H1 (cell line): ENCODE measurements around the gene PSMD13. TPM values are rescaled to one million over a fixed set of nuclear protein-coding genes. Genes with fewer than 3 reads are reported as not detected.

Experiments used
- CTCF ChIA-PET: fragments of 300-600 bp; sonication (Branson Sonifier 250); formaldehyde crosslinking; loops from one replicate; lab custom pipeline; 2021; ENCODE audit not compliant: partially characterized antibody; lab: Charles Lee
- POLR2A ChIA-PET: fragments of 300-600 bp; sonication (Branson Sonifier 250); formaldehyde crosslinking; loops from one replicate; lab custom pipeline; 2021; ENCODE audit warnings: inconsistent platforms; ENCODE audit not compliant: partially characterized antibody; lab: Charles Lee
- DNase-seq, 2 experiments: peaks; one replicate each; pipeline versions ENCODE4 v3.0.0 to v3.0.0-alpha.2; 2010 to 2022; ENCODE audit warnings: low spot score in 2 of 2, low read depth in 1 of 2, mixed read lengths in 1 of 2
- FAIRE-seq: peaks from 2 replicates; lab custom pipeline; 2011; peaks lifted over from hg19 to GRCh38; lab: Jason Lieb, UNC
- H2AFZ ChIP-seq: 2 replicates; pipeline ENCODE4 v1.8.1; 2012; ENCODE audit warnings: low read length, inconsistent platforms
- H2AK5ac ChIP-seq: 2 replicates; pipeline ENCODE4 v1.6.1; 2013; ENCODE audit warnings: low read depth, low read length
- H2BK120ac ChIP-seq: replicated peaks from 2 replicates; pipeline ENCODE3; 2013; ENCODE audit warnings: low read depth, low read length, inconsistent platforms
- H2BK12ac ChIP-seq: 2 replicates; pipeline ENCODE4 v1.6.1; 2013; ENCODE audit warnings: low read depth, low read length
- H2BK15ac ChIP-seq: 2 replicates; pipeline ENCODE4 v1.6.1; 2013; ENCODE audit warnings: low read length
- H2BK20ac ChIP-seq: 2 replicates; pipeline ENCODE4 v1.6.1; 2013; ENCODE audit warnings: low read length
- H2BK5ac ChIP-seq: 2 replicates; pipeline ENCODE4 v1.6.1; 2013; ENCODE audit warnings: low read depth, low read length
- H3K14ac ChIP-seq: 2 replicates; pipeline ENCODE4 v1.6.1; 2013; ENCODE audit warnings: inconsistent platforms; ENCODE audit not compliant: insufficient read length
- H3K18ac ChIP-seq: 2 replicates; pipeline ENCODE4 v1.6.1; 2013; ENCODE audit warnings: low read length; ENCODE audit errors: extremely low read depth
- H3K23ac ChIP-seq: 2 replicates; pipeline ENCODE4 v1.6.1; 2013; ENCODE audit warnings: inconsistent platforms; ENCODE audit not compliant: insufficient read length
- H3K23me2 ChIP-seq: 2 replicates; pipeline ENCODE4 v1.6.1; 2013; ENCODE audit warnings: low read depth, low read length
- H3K27ac ChIP-seq: 2 replicates; pipeline ENCODE4 v1.6.1; 2011; ENCODE audit warnings: low read depth, low read length, inconsistent platforms
- H3K27me3 ChIP-seq, 4 experiments: replicated peaks in 1 of 4; 1 replicate in 1 of 4; 2 replicates in 3 of 4; pipeline versions ENCODE4 v1.6.1 to v1.8.1; 2011 to 2013; ENCODE audit warnings: low read length in 3 of 4, mild to moderate bottlenecking in 3 of 4, inconsistent platforms in 2 of 4, mixed read lengths in 2 of 4, moderate library complexity in 1 of 4; ENCODE audit not compliant: control insufficient read depth in 3 of 4, insufficient read depth in 3 of 4; ENCODE audit errors: extremely low read depth in 1 of 4
- H3K36me3 ChIP-seq, 4 experiments: 2 replicates each; pipeline versions ENCODE4 v1.6.1 to v1.8.1; 2011 to 2013; ENCODE audit warnings: mild to moderate bottlenecking in 4 of 4, low read length in 3 of 4, moderate library complexity in 2 of 4, control low read depth in 1 of 4, inconsistent platforms in 1 of 4; ENCODE audit not compliant: insufficient read depth in 4 of 4, control insufficient read depth in 2 of 4
- H3K4ac ChIP-seq: replicated peaks from 2 replicates; pipeline ENCODE3; 2013; ENCODE audit warnings: low read length, low read depth, mixed read lengths, inconsistent platforms; ENCODE audit not compliant: insufficient read length
- H3K4me1 ChIP-seq, 4 experiments: replicated peaks in 1 of 4; 1 replicate in 1 of 4; 2 replicates in 3 of 4; pipeline versions ENCODE4 v1.6.1 to v1.8.1; 2011 to 2013; ENCODE audit warnings: low read length in 3 of 4, inconsistent platforms in 2 of 4, mixed read lengths in 1 of 4; ENCODE audit not compliant: insufficient read depth in 4 of 4, control insufficient read depth in 3 of 4
- H3K4me2 ChIP-seq, 2 experiments: 2 replicates each; pipeline versions ENCODE4 v1.6.1 to v1.8.1; 2011 to 2013; ENCODE audit warnings: low read depth in 2 of 2, low read length in 2 of 2, control low read depth in 1 of 2, inconsistent platforms in 1 of 2, mild to moderate bottlenecking in 1 of 2; ENCODE audit not compliant: insufficient read depth in 1 of 2
- H3K4me3 ChIP-seq, 4 experiments: fragments of 200-600, 300-600 bp in 1 of 4; sonication (generic), shearing (Covaris generic), sonication (Bioruptor Twin) in 1 of 4; 2 replicates each; pipeline versions ENCODE4 v1.5.1 to v1.8.1; 2011 to 2016; ENCODE audit warnings: low read length in 4 of 4, low read depth in 3 of 4, control low read depth in 2 of 4, inconsistent platforms in 2 of 4, mild to moderate bottlenecking in 2 of 4, mixed read lengths in 1 of 4, moderate library complexity in 1 of 4; ENCODE audit not compliant: insufficient read depth in 2 of 4; ENCODE audit errors: extremely low read depth in 1 of 4
- H3K56ac ChIP-seq: replicated peaks from 2 replicates; pipeline ENCODE3; 2013; ENCODE audit warnings: low read depth, mild to moderate bottlenecking, mixed read lengths, low read length, inconsistent platforms; ENCODE audit not compliant: insufficient read length
- H3K79me1 ChIP-seq: 2 replicates; pipeline ENCODE4 v1.6.1; 2013; ENCODE audit warnings: low read depth, low read length, control low read depth
- H3K79me2 ChIP-seq, 2 experiments: 2 replicates each; pipeline versions ENCODE4 v1.6.1 to v1.8.1; 2012 to 2013; ENCODE audit warnings: low read length in 2 of 2, mild to moderate bottlenecking in 2 of 2, inconsistent platforms in 1 of 2; ENCODE audit not compliant: insufficient read depth in 2 of 2, control insufficient read depth in 1 of 2
- H3K9ac ChIP-seq, 4 experiments: replicated peaks in 1 of 4; 1 replicate in 1 of 4; 2 replicates in 3 of 4; pipeline versions ENCODE4 v1.6.1 to v1.8.1; 2011 to 2013; ENCODE audit warnings: low read depth in 3 of 4, low read length in 3 of 4, control low read depth in 2 of 4, mild to moderate bottlenecking in 2 of 4, moderate library complexity in 2 of 4, inconsistent platforms in 1 of 4; ENCODE audit errors: extremely low read depth in 1 of 4
- H3K9me3 ChIP-seq, 2 experiments: 2 replicates each; pipeline versions ENCODE4 v1.6.1 to v1.8.1; 2012 to 2013; ENCODE audit warnings: mild to moderate bottlenecking in 2 of 2, moderate library complexity in 2 of 2, control low read depth in 1 of 2, inconsistent platforms in 1 of 2, low read depth in 1 of 2, low read length in 1 of 2, mixed read lengths in 1 of 2; ENCODE audit not compliant: insufficient read depth in 2 of 2
- H4K20me1 ChIP-seq, 2 experiments: replicated peaks in 1 of 2; 2 replicates each; pipeline versions ENCODE3 to v1.8.1; 2011 to 2013; ENCODE audit warnings: inconsistent platforms in 2 of 2, low read length in 2 of 2, mild to moderate bottlenecking in 1 of 2; ENCODE audit not compliant: insufficient read depth in 2 of 2, control insufficient read depth in 1 of 2
- H4K5ac ChIP-seq: 2 replicates; pipeline ENCODE4 v1.6.1; 2013; ENCODE audit warnings: low read length, low read depth, mixed read lengths, inconsistent platforms; ENCODE audit not compliant: insufficient read length
- H4K8ac ChIP-seq: 2 replicates; pipeline ENCODE4 v1.8.0; 2013; ENCODE audit warnings: mild to moderate bottlenecking, moderate library complexity, low read length, inconsistent platforms; ENCODE audit not compliant: insufficient read depth; ENCODE audit errors: extremely low read depth
- H4K91ac ChIP-seq: replicated peaks from 2 replicates; pipeline ENCODE3; 2013; ENCODE audit warnings: low read length, mixed read lengths, inconsistent platforms; ENCODE audit not compliant: insufficient read length
- BCL11A ChIP-seq, 2 experiments: IDR thresholded peaks; one replicate each; pipeline ENCODE4 v1.6.1; 2011; ENCODE audit warnings: low read depth in 2 of 2, low read length in 2 of 2, mild to moderate bottlenecking in 2 of 2
- BRCA1 ChIP-seq: IDR thresholded peaks from 2 replicates; pipeline ENCODE4 v1.6.1; 2012; ENCODE audit warnings: low read depth, low read length, improper control_type of control experiment
- CBX8 ChIP-seq: fragments of 300-800, 300-1000 bp; sonication (generic); IDR thresholded peaks from 2 replicates; pipeline ENCODE4 v1.7.1; 2016; ENCODE audit warnings: low read depth, low read length, borderline replicate concordance
- HDAC6 ChIP-seq: IDR thresholded peaks from one replicate; pipeline ENCODE4 v1.7.1; 2012; ENCODE audit warnings: low read depth, mild to moderate bottlenecking, inconsistent platforms, low read length, moderate library complexity
- KDM4A ChIP-seq: IDR thresholded peaks from one replicate; pipeline ENCODE4 v1.7.1; 2012; ENCODE audit warnings: low read depth, mild to moderate bottlenecking, moderate library complexity, low read length, inconsistent platforms; ENCODE audit not compliant: severe bottlenecking
- MAX ChIP-seq: IDR thresholded peaks from 2 replicates; pipeline ENCODE4 v1.6.1; 2012; ENCODE audit warnings: inconsistent platforms
- RAD21 ChIP-seq, 2 experiments: IDR thresholded peaks in 1 of 2; conservative IDR thresholded peaks in 1 of 2; 2 replicates each; pipeline ENCODE4 v1.6.1; 2011; ENCODE audit warnings: low read depth in 2 of 2, low read length in 2 of 2, improper control_type of control experiment in 1 of 2, inconsistent platforms in 1 of 2, mild to moderate bottlenecking in 1 of 2, moderate library complexity in 1 of 2
- RBBP5 ChIP-seq: IDR thresholded peaks from 2 replicates; pipeline ENCODE4 v1.7.1; 2012; ENCODE audit warnings: low read depth, mild to moderate bottlenecking, inconsistent platforms, low read length, moderate library complexity, borderline replicate concordance
- TCF12 ChIP-seq: IDR thresholded peaks from 2 replicates; pipeline ENCODE4 v1.6.1; 2011; ENCODE audit warnings: low read depth, mild to moderate bottlenecking, low read length
- USF2 ChIP-seq: IDR thresholded peaks from 2 replicates; pipeline ENCODE4 v1.6.1; 2011; ENCODE audit warnings: low read length, improper control_type of control experiment
- WGBS, 2 experiments: shearing (Covaris generic) in 1 of 2; methylation state at CpG; one replicate each; pipeline versions ENCODE4 v1.1.6 to v1.1.7; 2013 to 2015; ENCODE audit warnings: low lambda C conversion rate in 2 of 2, mixed read lengths in 2 of 2, inconsistent platforms in 1 of 2, low coverage in 1 of 2, missing lambda C conversion rate in 1 of 2; ENCODE audit not compliant: insufficient replicate concordance in 2 of 2, insufficient coverage in 1 of 2, insufficient read length in 1 of 2; ENCODE audit errors: extremely low coverage in 1 of 2, missing lambda C conversion rate in 1 of 2; 5-methylcytosine and 5-hydroxymethylcytosine counted together
- polyA plus RNA-seq, 7 experiments: library from polyadenylated mRNA; depleted of rRNA in 3 of 7; stranded (reverse) in 5 of 7; unstranded in 2 of 7; fragments of >200 nt in 5 of 7; fragments of 200-250 nt in 2 of 7; gene quantifications; 1 replicate in 5 of 7; 2 replicates in 1 of 7; 4 replicates in 1 of 7; pipeline versions ENCODE4 v1.2.1 to v1.2.3, GENCODE V29; 2011 to 2013; ENCODE audit warnings: missing spikeins in 2 of 7, mixed read lengths in 2 of 7
- total RNA-seq: library from RNA; stranded (reverse); fragmentation: NEBNext Ultra II Directional; extraction: Animal tissue kit (Norgen Biotek cat#: 25700); gene quantifications from 2 replicates; pipeline ENCODE4 v1.2.1, GENCODE V29; 2021

The PSMD13 gene
- total and polyA plus RNA-seq, 2 of the 8 experiments (the other 6 are each of a cell fraction or from before 2014, with no cell fraction given): 121 to 141 TPM

DNA sequence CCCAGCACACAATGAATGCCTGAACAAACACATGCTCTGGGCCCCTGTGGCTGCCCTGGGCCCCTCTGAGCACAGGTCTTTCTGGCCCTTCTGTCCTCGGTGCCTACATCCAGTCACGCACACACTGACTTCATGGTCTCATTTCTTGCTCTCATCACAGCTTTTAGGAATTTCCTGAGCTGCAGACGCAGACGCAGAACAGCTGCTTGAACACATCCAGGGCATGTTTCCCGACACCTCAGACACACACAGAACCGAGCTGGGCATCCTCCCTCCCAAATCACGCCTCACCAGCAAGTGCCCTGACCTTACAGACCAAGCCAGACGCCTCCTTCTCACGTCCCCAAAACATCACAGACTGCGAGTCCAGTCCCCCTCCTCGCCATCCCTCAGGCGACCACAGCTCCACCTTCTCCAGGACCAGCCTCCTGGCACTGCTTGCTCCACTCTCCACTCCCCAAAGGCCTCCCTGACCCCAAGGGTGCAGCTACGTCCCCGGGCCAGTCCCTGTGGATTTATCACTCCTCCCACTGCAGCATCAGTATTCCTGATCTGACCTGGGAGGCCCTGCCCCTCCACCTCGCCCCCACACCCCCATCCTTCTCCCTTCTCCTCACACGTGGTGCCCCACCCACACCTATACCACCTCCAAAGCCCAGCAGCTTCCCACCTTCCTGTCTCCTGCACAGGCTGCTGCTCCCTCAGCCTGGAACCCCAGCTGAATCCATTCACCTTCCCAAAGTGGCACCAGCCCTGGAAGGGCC is 13.6 kb upstream of the PSMD13 start:
- H3K27ac ChIP-seq: no peak overlapping the region
- no peaks in the 10 kb centered on the region for H3K4me1 ChIP-seq
- no peak overlapping the region for H3K18ac ChIP-seq
- H2BK15ac ChIP-seq: no peak overlapping the region
- no peaks in the 10 kb centered on the region for H4K20me1 ChIP-seq
- DNase-seq: no peak
- H3K79me1 ChIP-seq: no peaks in the 10 kb centered on the region; the same call in 1 of the 2 replicates
- H3K4ac ChIP-seq: no peak overlapping the region
- H3K9ac ChIP-seq: no peak overlapping the region
- peaks cover 0 to 5% of the 10 kb centered on the region in 2 experiments; a peak in 1 of 4 replicates for H3K79me2 ChIP-seq
- H3K23ac ChIP-seq: no peak overlapping the region
- H3K36me3 ChIP-seq: no peaks in the 10 kb centered on the region; a peak in 1 of 8 replicates
- no peak overlapping the region for H2BK5ac ChIP-seq
- CTCF ChIA-PET: interaction anchor here (0.7 to 2.1 kb wide), 3 partner anchors 27 to 141 kb away, joined by 3 to 8 read pairs (median 3); no protein-coding TSS in a partner anchor
- H2BK20ac ChIP-seq: no peak overlapping the region
- no peak for FAIRE-seq
- no peak overlapping the region for H4K8ac ChIP-seq
- H4K91ac ChIP-seq: no peak overlapping the region
- H3K27me3 ChIP-seq: no peaks in the 10 kb centered on the region
- H3K9me3 ChIP-seq: no peaks in the 10 kb centered on the region
- H3K23me2 ChIP-seq: no peaks in the 10 kb centered on the region
- no peak overlapping the region for H2AFZ ChIP-seq
- POLR2A ChIA-PET: interaction anchor here (1.1 to 1.6 kb wide), 3 partner anchors 10 to 16 kb away, joined by 4 to 8 read pairs (median 5); partner anchors contain the start of genes BET1L and RIC8A
- no peak overlapping the region for H3K56ac ChIP-seq
- no peak overlapping the region for H2AK5ac ChIP-seq
- WGBS, 2 experiments: 83% methylated on average over 12 of the region's 16 CpGs; no CpG with 5 or more reads in 1 of the 2 experiments
- no peak overlapping the region for H3K4me2 ChIP-seq
- no peak overlapping the region for H3K14ac ChIP-seq
- H3K4me3 ChIP-seq: no peak overlapping the region
- no peak overlapping the region for H2BK12ac ChIP-seq
- H4K5ac ChIP-seq: no peak overlapping the region
- no peak overlapping the region for H2BK120ac ChIP-seq
- TF ChIP-seq BRCA1: no peak
- no peak for TF ChIP-seq HDAC6
- TF ChIP-seq RAD21 (IDR thresholded peaks at IDR 0.05 in 1 of 2, conservative IDR thresholded peaks at IDR 0.05 in 1 of 2; ENCODE audit: low read depth in 2 of 2, low read length in 2 of 2): no peak
- TF ChIP-seq CBX8: no peak
- TF ChIP-seq USF2: no peak
- no peak for TF ChIP-seq BCL11A (IDR thresholded peaks at IDR 0.05; ENCODE audit: low read depth in 2 of 2, low read length in 2 of 2)
- no peak for TF ChIP-seq TCF12
- no peak for TF ChIP-seq MAX
- TF ChIP-seq KDM4A: no peak
- TF ChIP-seq RBBP5: no peak
